Kidney (tissue), 14 donors: ENCODE measurements around the gene SMAD3. TPM values are rescaled to one million over a fixed set of nuclear protein-coding genes. Genes with fewer than 3 reads are reported as not detected.

Source experiments
- DNase-seq, 5 donors: peaks; one replicate each; pipeline ENCODE4 v3.0.0-alpha.2; 2013 to 2020
- FAIRE-seq: peaks from 2 replicates; lab custom pipeline; 2012; peaks lifted over from hg19 to GRCh38; lab: Jason Lieb, UNC
- H3K27ac ChIP-seq, 2 donors: one replicate each; pipeline ENCODE4 v1.7.0; 2013; ENCODE audit warnings: low read depth in 2 of 2, low read length in 2 of 2, inconsistent platforms in 1 of 2
- H3K27me3 ChIP-seq: one replicate; pipeline ENCODE4 v1.7.1; 2013; ENCODE audit warnings: low read length, inconsistent platforms; ENCODE audit not compliant: control insufficient read depth, insufficient read depth
- H3K36me3 ChIP-seq, 3 donors: one replicate each; pipeline versions ENCODE4 v1.7.0 to v1.7.1; 2013; ENCODE audit warnings: low read length in 3 of 3, control low read depth in 1 of 3, inconsistent platforms in 1 of 3; ENCODE audit not compliant: insufficient read depth in 3 of 3, control insufficient read depth in 2 of 3
- H3K4me1 ChIP-seq, 3 donors: one replicate each; pipeline versions ENCODE4 v1.7.0 to v1.7.1; 2013; ENCODE audit warnings: low read length in 3 of 3, inconsistent platforms in 1 of 3, low read depth in 1 of 3; ENCODE audit not compliant: control insufficient read depth in 2 of 3, insufficient read depth in 2 of 3
- H3K4me3 ChIP-seq, 3 donors: one replicate each; pipeline versions ENCODE4 v1.7.0 to v1.8.1; 2013; ENCODE audit warnings: low read length in 3 of 3, control low read depth in 1 of 3, inconsistent platforms in 1 of 3
- H3K9ac ChIP-seq, 3 donors: one replicate each; pipeline versions ENCODE4 v1.7.0 to v1.7.1; 2013; ENCODE audit warnings: low read length in 3 of 3, control low read depth in 1 of 3, inconsistent platforms in 1 of 3
- H3K9me3 ChIP-seq, 3 donors: one replicate each; pipeline versions ENCODE4 v1.7.0 to v1.7.1; 2013; ENCODE audit warnings: low read length in 3 of 3, control low read depth in 1 of 3, inconsistent platforms in 1 of 3; ENCODE audit not compliant: control insufficient read depth in 2 of 3, insufficient read depth in 1 of 3
- CTCF ChIP-seq: IDR thresholded peaks from 3 replicates; pipeline ENCODE4 v1.5.1; 2012; ENCODE audit warnings: mild to moderate bottlenecking, moderate library complexity, borderline replicate concordance; ENCODE audit not compliant: insufficient read depth; ENCODE audit errors: extremely low read depth
- intact Hi-C: fragments of 100-400 bp; cut with DNase I; formaldehyde crosslinking; loops from one replicate; pipeline ENCODE4 v1.11.1; 2022
- polyA plus RNA-seq: library from polyadenylated mRNA; stranded (reverse); fragments of 350-450 nt; fragmentation: Illumina TruSeq; extraction: RNeasy Lipid Tissue Mini Kit (QIAGEN cat#74804); gene quantifications from one replicate; pipeline ENCODE4 v1.2.3, GENCODE V29; 2014; ENCODE audit warnings: low read depth, low replicate concordance; ENCODE audit not compliant: insufficient read depth
- total RNA-seq: library from RNA; stranded (reverse); fragmentation: NEBNext Ultra II Directional; extraction: Animal tissue kit (Norgen Biotek cat#: 25700); gene quantifications from one replicate; pipeline ENCODE4 v1.2.1, GENCODE V29; 2021
- donor health status: control.
- donor health status: control.
- donor health status: control.
- donor health status: control.
- donor health status: control.
- donor health status: DM: yes; HTN: yes; CAD: no.
- donor health status: Normal renal cell carcinoma (clear cell type).

The SMAD3 gene
- total and polyA plus RNA-seq, 2 donors from 2014 or later, result 10.1 to 58.2 TPM

DNA sequence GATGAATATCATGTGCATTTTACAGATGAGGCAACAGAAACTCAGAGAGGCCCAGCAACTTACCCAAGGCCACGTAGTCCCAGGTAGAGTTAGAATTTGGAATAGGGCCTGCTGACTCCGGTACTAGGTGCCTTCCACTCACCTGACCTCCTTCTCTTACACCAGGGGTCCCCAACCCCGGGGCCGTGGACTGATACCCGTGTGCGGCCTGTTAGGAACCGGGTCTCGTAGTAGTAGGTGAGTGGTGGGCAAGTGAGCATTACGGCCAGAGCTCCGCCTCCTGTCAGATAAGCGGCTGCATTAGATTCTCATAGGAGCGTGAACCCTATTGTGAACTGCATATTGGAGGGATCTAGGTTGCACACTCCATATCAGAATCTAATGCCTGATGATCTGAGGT, 64.8 kb downstream of the SMAD3 start:
- no peak for TF ChIP-seq CTCF
- intact Hi-C loops, result no loop called here
- H3K27me3 ChIP-seq, result no peaks in the 10 kb centered on the region
- DNase-seq, result no peak
- H3K27ac ChIP-seq, result no peak overlapping the region
- H3K9me3 ChIP-seq, result no peaks in the 10 kb centered on the region
- no peak overlapping the region for H3K4me3 ChIP-seq
- H3K9ac ChIP-seq, result no peak overlapping the region
- H3K36me3 ChIP-seq, result peaks cover 0 to 9% (median 2%) of the 10 kb centered on the region in 3 donors
- peaks cover 9 to 70% (median 53%) of the 10 kb centered on the region in 3 donors for H3K4me1 ChIP-seq
- no peak for FAIRE-seq

DNA sequence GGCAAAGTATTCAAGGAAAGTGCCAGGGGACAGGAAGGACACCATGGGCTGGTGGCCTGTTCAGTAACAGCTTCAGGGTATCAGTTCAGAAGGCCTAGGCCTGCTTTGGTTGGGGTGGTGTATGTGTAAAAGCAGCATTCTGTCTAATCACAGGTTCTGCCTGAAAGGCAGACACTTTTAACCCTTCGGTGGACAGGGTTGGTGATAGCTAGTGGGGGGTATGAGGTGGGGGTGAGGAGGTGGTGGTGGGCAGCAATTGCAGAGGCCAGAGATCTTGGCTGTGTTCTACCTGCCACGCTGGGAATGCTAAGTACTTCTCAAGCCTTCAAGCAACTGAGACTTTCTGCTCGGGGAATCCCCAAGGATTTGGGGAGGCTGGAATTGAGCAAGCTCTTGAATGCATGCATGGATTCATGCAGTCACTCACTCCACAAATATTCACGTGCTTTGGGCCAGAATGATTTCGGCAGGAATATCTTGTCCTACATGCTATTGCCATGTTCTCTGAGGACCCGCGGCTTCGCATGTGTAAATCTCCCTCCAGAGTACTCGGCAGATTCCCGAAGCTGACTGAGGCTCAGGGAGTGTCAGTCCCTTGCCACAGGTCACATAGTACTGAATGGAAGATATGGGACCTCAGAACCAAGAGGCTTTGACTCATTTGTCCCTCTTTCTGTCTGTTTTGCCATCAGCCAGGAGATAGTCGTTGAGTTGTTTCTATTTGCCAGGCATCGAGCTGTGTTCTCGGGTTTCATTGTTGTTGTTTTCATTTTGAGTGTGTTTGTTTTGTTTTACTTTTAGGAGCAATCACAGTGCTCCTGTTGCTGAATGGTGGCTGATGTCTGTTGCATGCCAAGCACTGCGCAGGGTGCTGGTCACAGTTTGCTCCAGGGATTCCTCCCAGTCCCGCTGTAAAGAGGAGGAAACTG, 65.5 kb downstream of the SMAD3 start:
- Histone ChIP-seq H3K27me3 (no peaks in the 10 kb centered on the region), H3K4me3 (no peak overlapping the region), H3K9ac (no peak overlapping the region), H3K9me3 (no peaks in the 10 kb centered on the region), H3K4me1 (peaks cover 9 to 67% (median 48%) of the 10 kb centered on the region in 3 donors), H3K27ac (no peak overlapping the region), H3K36me3 (peaks cover 0 to 9% (median 2%) of the 10 kb centered on the region in 3 donors)
- no peak for DNase-seq
- TF ChIP-seq CTCF, result no peak
- FAIRE-seq, result no peak
- intact Hi-C loops, result no loop called here

DNA sequence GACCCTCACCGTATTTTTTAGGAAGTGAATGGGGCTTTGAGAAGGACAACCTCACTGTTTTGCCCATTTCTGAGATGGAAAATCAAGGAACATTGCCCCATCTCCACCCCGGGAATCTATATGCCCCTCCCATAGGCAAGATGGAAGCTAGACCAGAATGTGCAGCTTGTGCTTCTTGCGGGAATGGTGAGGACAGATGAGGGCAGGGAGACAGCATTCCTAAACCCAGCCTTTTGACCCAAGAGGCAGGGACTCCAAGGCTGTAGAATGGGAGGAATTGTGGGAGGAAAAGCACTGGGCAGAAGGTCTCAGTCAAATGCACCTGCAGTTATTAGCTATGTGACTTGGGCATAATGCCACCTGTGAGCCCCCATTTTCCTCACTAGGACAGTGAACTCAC, 66.9 kb downstream of the SMAD3 start:
- no peaks in the 10 kb centered on the region for H3K27me3 ChIP-seq
- DNase-seq (no peak), FAIRE-seq (no peak)
- TF ChIP-seq CTCF, result no peak
- no peak overlapping the region for H3K4me3 ChIP-seq
- H3K9ac ChIP-seq, result no peak overlapping the region
- H3K9me3 ChIP-seq, result no peaks in the 10 kb centered on the region
- peaks cover 0 to 7% (median under 1%) of the 10 kb centered on the region in 3 donors for H3K36me3 ChIP-seq
- peaks cover 9 to 57% (median 43%) of the 10 kb centered on the region in 3 donors for H3K4me1 ChIP-seq
- no peak overlapping the region for H3K27ac ChIP-seq
- intact Hi-C loops, result no loop called here
